H1 (cell line): ENCODE results near the gene TNFRSF13B. TPM values are rescaled to one million over a fixed set of nuclear protein-coding genes. Genes with fewer than 3 reads are reported as not detected.

Experiments used
- CTCF ChIA-PET: fragments of 300-600 bp; sonication (Branson Sonifier 250); formaldehyde crosslinking; loops from one replicate; lab custom pipeline; 2021; ENCODE audit not compliant: partially characterized antibody; lab: Charles Lee
- POLR2A ChIA-PET: fragments of 300-600 bp; sonication (Branson Sonifier 250); formaldehyde crosslinking; loops from one replicate; lab custom pipeline; 2021; ENCODE audit warnings: inconsistent platforms; ENCODE audit not compliant: partially characterized antibody; lab: Charles Lee
- DNase-seq, 2 experiments: peaks; one replicate each; pipeline versions ENCODE4 v3.0.0 to v3.0.0-alpha.2; 2010 to 2022; ENCODE audit warnings: low spot score in 2 of 2, low read depth in 1 of 2, mixed read lengths in 1 of 2
- FAIRE-seq: peaks from 2 replicates; lab custom pipeline; 2011; peaks lifted over from hg19 to GRCh38; lab: Jason Lieb, UNC
- H2AFZ ChIP-seq: 2 replicates; pipeline ENCODE4 v1.8.1; 2012; ENCODE audit warnings: low read length, inconsistent platforms
- H2AK5ac ChIP-seq: 2 replicates; pipeline ENCODE4 v1.6.1; 2013; ENCODE audit warnings: low read depth, low read length
- H2BK120ac ChIP-seq: replicated peaks from 2 replicates; pipeline ENCODE3; 2013; ENCODE audit warnings: low read depth, low read length, inconsistent platforms
- H2BK12ac ChIP-seq: 2 replicates; pipeline ENCODE4 v1.6.1; 2013; ENCODE audit warnings: low read depth, low read length
- H2BK15ac ChIP-seq: 2 replicates; pipeline ENCODE4 v1.6.1; 2013; ENCODE audit warnings: low read length
- H2BK20ac ChIP-seq: 2 replicates; pipeline ENCODE4 v1.6.1; 2013; ENCODE audit warnings: low read length
- H2BK5ac ChIP-seq: 2 replicates; pipeline ENCODE4 v1.6.1; 2013; ENCODE audit warnings: low read depth, low read length
- H3K14ac ChIP-seq: 2 replicates; pipeline ENCODE4 v1.6.1; 2013; ENCODE audit warnings: inconsistent platforms; ENCODE audit not compliant: insufficient read length
- H3K18ac ChIP-seq: 2 replicates; pipeline ENCODE4 v1.6.1; 2013; ENCODE audit warnings: low read length; ENCODE audit errors: extremely low read depth
- H3K23ac ChIP-seq: 2 replicates; pipeline ENCODE4 v1.6.1; 2013; ENCODE audit warnings: inconsistent platforms; ENCODE audit not compliant: insufficient read length
- H3K23me2 ChIP-seq: 2 replicates; pipeline ENCODE4 v1.6.1; 2013; ENCODE audit warnings: low read depth, low read length
- H3K27ac ChIP-seq: 2 replicates; pipeline ENCODE4 v1.6.1; 2011; ENCODE audit warnings: low read depth, low read length, inconsistent platforms
- H3K27me3 ChIP-seq, 4 experiments: replicated peaks in 1 of 4; 1 replicate in 1 of 4; 2 replicates in 3 of 4; pipeline versions ENCODE4 v1.6.1 to v1.8.1; 2011 to 2013; ENCODE audit warnings: low read length in 3 of 4, mild to moderate bottlenecking in 3 of 4, inconsistent platforms in 2 of 4, mixed read lengths in 2 of 4, moderate library complexity in 1 of 4; ENCODE audit not compliant: control insufficient read depth in 3 of 4, insufficient read depth in 3 of 4; ENCODE audit errors: extremely low read depth in 1 of 4
- H3K36me3 ChIP-seq, 4 experiments: 2 replicates each; pipeline versions ENCODE4 v1.6.1 to v1.8.1; 2011 to 2013; ENCODE audit warnings: mild to moderate bottlenecking in 4 of 4, low read length in 3 of 4, moderate library complexity in 2 of 4, control low read depth in 1 of 4, inconsistent platforms in 1 of 4; ENCODE audit not compliant: insufficient read depth in 4 of 4, control insufficient read depth in 2 of 4
- H3K4ac ChIP-seq: replicated peaks from 2 replicates; pipeline ENCODE3; 2013; ENCODE audit warnings: low read length, low read depth, mixed read lengths, inconsistent platforms; ENCODE audit not compliant: insufficient read length
- H3K4me1 ChIP-seq, 4 experiments: replicated peaks in 1 of 4; 1 replicate in 1 of 4; 2 replicates in 3 of 4; pipeline versions ENCODE4 v1.6.1 to v1.8.1; 2011 to 2013; ENCODE audit warnings: low read length in 3 of 4, inconsistent platforms in 2 of 4, mixed read lengths in 1 of 4; ENCODE audit not compliant: insufficient read depth in 4 of 4, control insufficient read depth in 3 of 4
- H3K4me2 ChIP-seq, 2 experiments: 2 replicates each; pipeline versions ENCODE4 v1.6.1 to v1.8.1; 2011 to 2013; ENCODE audit warnings: low read depth in 2 of 2, low read length in 2 of 2, control low read depth in 1 of 2, inconsistent platforms in 1 of 2, mild to moderate bottlenecking in 1 of 2; ENCODE audit not compliant: insufficient read depth in 1 of 2
- H3K4me3 ChIP-seq, 4 experiments: fragments of 200-600, 300-600 bp in 1 of 4; sonication (generic), shearing (Covaris generic), sonication (Bioruptor Twin) in 1 of 4; 2 replicates each; pipeline versions ENCODE4 v1.5.1 to v1.8.1; 2011 to 2016; ENCODE audit warnings: low read length in 4 of 4, low read depth in 3 of 4, control low read depth in 2 of 4, inconsistent platforms in 2 of 4, mild to moderate bottlenecking in 2 of 4, mixed read lengths in 1 of 4, moderate library complexity in 1 of 4; ENCODE audit not compliant: insufficient read depth in 2 of 4; ENCODE audit errors: extremely low read depth in 1 of 4
- H3K56ac ChIP-seq: replicated peaks from 2 replicates; pipeline ENCODE3; 2013; ENCODE audit warnings: low read depth, mild to moderate bottlenecking, mixed read lengths, low read length, inconsistent platforms; ENCODE audit not compliant: insufficient read length
- H3K79me1 ChIP-seq: 2 replicates; pipeline ENCODE4 v1.6.1; 2013; ENCODE audit warnings: low read depth, low read length, control low read depth
- H3K79me2 ChIP-seq, 2 experiments: 2 replicates each; pipeline versions ENCODE4 v1.6.1 to v1.8.1; 2012 to 2013; ENCODE audit warnings: low read length in 2 of 2, mild to moderate bottlenecking in 2 of 2, inconsistent platforms in 1 of 2; ENCODE audit not compliant: insufficient read depth in 2 of 2, control insufficient read depth in 1 of 2
- H3K9ac ChIP-seq, 4 experiments: replicated peaks in 1 of 4; 1 replicate in 1 of 4; 2 replicates in 3 of 4; pipeline versions ENCODE4 v1.6.1 to v1.8.1; 2011 to 2013; ENCODE audit warnings: low read depth in 3 of 4, low read length in 3 of 4, control low read depth in 2 of 4, mild to moderate bottlenecking in 2 of 4, moderate library complexity in 2 of 4, inconsistent platforms in 1 of 4; ENCODE audit errors: extremely low read depth in 1 of 4
- H3K9me3 ChIP-seq, 2 experiments: 2 replicates each; pipeline versions ENCODE4 v1.6.1 to v1.8.1; 2012 to 2013; ENCODE audit warnings: mild to moderate bottlenecking in 2 of 2, moderate library complexity in 2 of 2, control low read depth in 1 of 2, inconsistent platforms in 1 of 2, low read depth in 1 of 2, low read length in 1 of 2, mixed read lengths in 1 of 2; ENCODE audit not compliant: insufficient read depth in 2 of 2
- H4K20me1 ChIP-seq, 2 experiments: replicated peaks in 1 of 2; 2 replicates each; pipeline versions ENCODE3 to v1.8.1; 2011 to 2013; ENCODE audit warnings: inconsistent platforms in 2 of 2, low read length in 2 of 2, mild to moderate bottlenecking in 1 of 2; ENCODE audit not compliant: insufficient read depth in 2 of 2, control insufficient read depth in 1 of 2
- H4K5ac ChIP-seq: 2 replicates; pipeline ENCODE4 v1.6.1; 2013; ENCODE audit warnings: low read length, low read depth, mixed read lengths, inconsistent platforms; ENCODE audit not compliant: insufficient read length
- H4K8ac ChIP-seq: 2 replicates; pipeline ENCODE4 v1.8.0; 2013; ENCODE audit warnings: mild to moderate bottlenecking, moderate library complexity, low read length, inconsistent platforms; ENCODE audit not compliant: insufficient read depth; ENCODE audit errors: extremely low read depth
- H4K91ac ChIP-seq: replicated peaks from 2 replicates; pipeline ENCODE3; 2013; ENCODE audit warnings: low read length, mixed read lengths, inconsistent platforms; ENCODE audit not compliant: insufficient read length
- CHD2 ChIP-seq: IDR thresholded peaks from 2 replicates; pipeline ENCODE4 v1.6.1; 2012; ENCODE audit warnings: low read length, improper control_type of control experiment
- CTBP2 ChIP-seq: IDR thresholded peaks from 2 replicates; pipeline ENCODE4 v1.7.0; 2011; ENCODE audit warnings: borderline replicate concordance, mild to moderate bottlenecking, moderate library complexity, mixed read lengths, low read length; ENCODE audit not compliant: insufficient read depth, insufficient read length
- E2F6 ChIP-seq: IDR thresholded peaks from 2 replicates; pipeline ENCODE4 v1.6.1; 2012; ENCODE audit warnings: inconsistent platforms
- KDM1A ChIP-seq: fragments of 200-600, 300-600 bp; sonication (generic); IDR thresholded peaks from 2 replicates; pipeline ENCODE4 v1.7.1; 2016; ENCODE audit warnings: mild to moderate bottlenecking, low read length, borderline replicate concordance
- SIN3A ChIP-seq, 2 experiments: IDR thresholded peaks in 1 of 2; conservative IDR thresholded peaks in 1 of 2; 2 replicates each; pipeline ENCODE4 v1.6.1; 2011 to 2012; ENCODE audit warnings: low read length in 2 of 2, improper control_type of control experiment in 1 of 2, low read depth in 1 of 2, mild to moderate bottlenecking in 1 of 2
- SP2 ChIP-seq: IDR thresholded peaks from 2 replicates; pipeline ENCODE4 v1.6.1; 2012; ENCODE audit warnings: mild to moderate bottlenecking, low read length, inconsistent platforms
- TCF12 ChIP-seq: IDR thresholded peaks from 2 replicates; pipeline ENCODE4 v1.6.1; 2011; ENCODE audit warnings: low read depth, mild to moderate bottlenecking, low read length
- WGBS, 2 experiments: shearing (Covaris generic) in 1 of 2; methylation state at CpG; one replicate each; pipeline versions ENCODE4 v1.1.6 to v1.1.7; 2013 to 2015; ENCODE audit warnings: low lambda C conversion rate in 2 of 2, mixed read lengths in 2 of 2, inconsistent platforms in 1 of 2, low coverage in 1 of 2, missing lambda C conversion rate in 1 of 2; ENCODE audit not compliant: insufficient replicate concordance in 2 of 2, insufficient coverage in 1 of 2, insufficient read length in 1 of 2; ENCODE audit errors: extremely low coverage in 1 of 2, missing lambda C conversion rate in 1 of 2; 5-methylcytosine and 5-hydroxymethylcytosine counted together
- polyA plus RNA-seq, 7 experiments: library from polyadenylated mRNA; depleted of rRNA in 3 of 7; stranded (reverse) in 5 of 7; unstranded in 2 of 7; fragments of >200 nt in 5 of 7; fragments of 200-250 nt in 2 of 7; gene quantifications; 1 replicate in 5 of 7; 2 replicates in 1 of 7; 4 replicates in 1 of 7; pipeline versions ENCODE4 v1.2.1 to v1.2.3, GENCODE V29; 2011 to 2013; ENCODE audit warnings: missing spikeins in 2 of 7, mixed read lengths in 2 of 7
- total RNA-seq: library from RNA; stranded (reverse); fragmentation: NEBNext Ultra II Directional; extraction: Animal tissue kit (Norgen Biotek cat#: 25700); gene quantifications from 2 replicates; pipeline ENCODE4 v1.2.1, GENCODE V29; 2021
- TF ChIP-seq, protein P1 (sequence below), 3 experiments: IDR thresholded peaks; 1 replicate in 2 of 3; 2 replicates in 1 of 3; pipeline versions ENCODE4 v1.5.1 to v1.6.1; 2011; ENCODE audit warnings: low read length in 3 of 3, mild to moderate bottlenecking in 3 of 3, inconsistent platforms in 2 of 3, low read depth in 1 of 3, moderate library complexity in 1 of 3; ENCODE audit not compliant: insufficient read depth in 1 of 3; ENCODE audit errors: control extremely low read depth in 1 of 3

Gene TNFRSF13B
- total and polyA plus RNA-seq, 2 of the 8 experiments (the other 6 are each of a cell fraction or from before 2014, with no cell fraction given) = not detected

GRCh38 chr17:16915752-16916556 is 56.0 kb downstream of the TNFRSF13B start:
- no peak overlapping the region for H4K91ac ChIP-seq
- no peaks in the 10 kb centered on the region for H3K36me3 ChIP-seq
- no peaks in the 10 kb centered on the region for H3K79me1 ChIP-seq
- no peaks in the 10 kb centered on the region for H3K9me3 ChIP-seq
- no peak overlapping the region for H2AK5ac ChIP-seq
- no peak overlapping the region for H3K4me2 ChIP-seq
- DNase-seq = peak; percentile 41 to 82
- no peak overlapping the region for H3K23ac ChIP-seq
- H3K56ac ChIP-seq = no peak overlapping the region
- no peak overlapping the region for H3K27ac ChIP-seq
- WGBS, 2 experiments = 68% methylated on average over 11 of the region's 11 CpGs; no CpG with 5 or more reads in 1 of the 2 experiments
- no peak for FAIRE-seq
- no peak overlapping the region for H2BK15ac ChIP-seq
- no peak overlapping the region for H3K4me3 ChIP-seq
- no peak overlapping the region for H3K14ac ChIP-seq
- no peaks in the 10 kb centered on the region for H3K79me2 ChIP-seq
- H4K20me1 ChIP-seq = no peaks in the 10 kb centered on the region
- H4K5ac ChIP-seq = no peak overlapping the region
- H2BK5ac ChIP-seq = no peak overlapping the region
- no peak overlapping the region for H3K4ac ChIP-seq
- no peak overlapping the region for H2BK12ac ChIP-seq
- H3K18ac ChIP-seq = no peak overlapping the region
- H3K23me2 ChIP-seq = no peaks in the 10 kb centered on the region
- H2BK20ac ChIP-seq = no peak overlapping the region
- POLR2A ChIA-PET = interaction anchor here (0.6 to 0.8 kb wide), 2 partner anchors 281 to 436 kb away, joined by 3 to 4 read pairs; no protein-coding TSS in a partner anchor
- no peak overlapping the region for H3K9ac ChIP-seq
- no peak overlapping the region for H2BK120ac ChIP-seq
- no peak overlapping the region; the same call in 1 of the 2 replicates for H4K8ac ChIP-seq
- H2AFZ ChIP-seq = 0 out of 2 replicates have a peak overlapping the region, but pooled peaks have one; percentile 56
- H3K4me1 ChIP-seq = peaks cover 0 to 4% (median 0%) of the 10 kb centered on the region in 4 experiments; a peak in 1 of 7 replicates
- no peaks in the 10 kb centered on the region for H3K27me3 ChIP-seq
- CTCF ChIA-PET = interaction anchor here (0.7 to 1.7 kb wide), 5 partner anchors 9 to 661 kb away, joined by 3 to 4 read pairs (median 3); no protein-coding TSS in a partner anchor
- no peak for TF ChIP-seq E2F6
- peak; percentile 65; the same call in 1 of the 2 replicates for TF ChIP-seq KDM1A
- TF ChIP-seq CTBP2 = no peak
- no peak for TF ChIP-seq TCF12
- TF ChIP-seq, protein P1, sequence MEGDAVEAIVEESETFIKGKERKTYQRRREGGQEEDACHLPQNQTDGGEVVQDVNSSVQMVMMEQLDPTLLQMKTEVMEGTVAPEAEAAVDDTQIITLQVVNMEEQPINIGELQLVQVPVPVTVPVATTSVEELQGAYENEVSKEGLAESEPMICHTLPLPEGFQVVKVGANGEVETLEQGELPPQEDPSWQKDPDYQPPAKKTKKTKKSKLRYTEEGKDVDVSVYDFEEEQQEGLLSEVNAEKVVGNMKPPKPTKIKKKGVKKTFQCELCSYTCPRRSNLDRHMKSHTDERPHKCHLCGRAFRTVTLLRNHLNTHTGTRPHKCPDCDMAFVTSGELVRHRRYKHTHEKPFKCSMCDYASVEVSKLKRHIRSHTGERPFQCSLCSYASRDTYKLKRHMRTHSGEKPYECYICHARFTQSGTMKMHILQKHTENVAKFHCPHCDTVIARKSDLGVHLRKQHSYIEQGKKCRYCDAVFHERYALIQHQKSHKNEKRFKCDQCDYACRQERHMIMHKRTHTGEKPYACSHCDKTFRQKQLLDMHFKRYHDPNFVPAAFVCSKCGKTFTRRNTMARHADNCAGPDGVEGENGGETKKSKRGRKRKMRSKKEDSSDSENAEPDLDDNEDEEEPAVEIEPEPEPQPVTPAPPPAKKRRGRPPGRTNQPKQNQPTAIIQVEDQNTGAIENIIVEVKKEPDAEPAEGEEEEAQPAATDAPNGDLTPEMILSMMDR (IDR thresholded peaks at IDR 0.05; ENCODE audit: control extremely low read depth in 1 of 3, insufficient read depth in 1 of 3, low read depth in 1 of 3, low read length in 3 of 3) = peak; percentile 64 to 66 (median 66)
- TF ChIP-seq CHD2 = no peak
- 0 out of 4 replicates have a peak, but pooled peaks of 1 of the 2 experiments have one; percentile 18 for TF ChIP-seq SIN3A (conservative IDR thresholded peaks at IDR 0.05 in 1 of 2, IDR thresholded peaks at IDR 0.05 in 1 of 2; ENCODE audit: low read depth in 1 of 2, low read length in 2 of 2)
- TF ChIP-seq SP2 = no peak
